ENCODE data around the gene SLC7A10. TPM values are rescaled to one million over a fixed set of nuclear protein-coding genes. Genes with fewer than 3 reads are reported as not detected.
"Not testable (repeated sequence)": the region's sequence is repeated elsewhere in the genome, so short reads cannot be mapped to it uniquely, and the experiment has no call there.

SLC7A10 gene
- total RNA-seq, 1 experiment from 2014 or later, result 1.1 TPM

- ATAC-seq (no peak), DNase-seq (ENCODE audit: low read depth, low spot score) (no peak)
- in situ Hi-C loops (cut with HindIII; ENCODE audit: low pct_unique_long_range_greater_than_20kb, low sequenced_read_pairs), result no loop called here
- H3K4me1 ChIP-seq (ENCODE audit: control insufficient read depth, insufficient read depth, low read length), result peaks cover 10% of the 10 kb centered on the region
- intact Hi-C loops (cut with micrococcal nuclease; ENCODE audit: unreplicated experiment), result no loop called here
- no TSS peak for BruUV-seq (replicated peaks)
- CTCF ChIA-PET, result interaction anchor here (1.8 kb wide), 1 partner anchor 17 kb away, joined by 5 read pairs; no protein-coding TSS in a partner anchor
- H3K4me3 ChIP-seq (ENCODE audit: low read depth in 2 of 2, low read length in 2 of 2), result no peak overlapping the region
- POLR2A ChIA-PET, result no interaction called here
- H3K27ac ChIP-seq (ENCODE audit: low read length), result no peak overlapping the region
- H3K36me3 ChIP-seq (ENCODE audit: control insufficient read depth, insufficient read depth, low read length), result no peaks in the 10 kb centered on the region
- TF ChIP-seq REST (IDR thresholded peaks at IDR 0.05; ENCODE audit: insufficient read depth in 1 of 2, low read depth in 2 of 2, low read length in 1 of 2), result no peak
- TF ChIP-seq, protein P1, sequence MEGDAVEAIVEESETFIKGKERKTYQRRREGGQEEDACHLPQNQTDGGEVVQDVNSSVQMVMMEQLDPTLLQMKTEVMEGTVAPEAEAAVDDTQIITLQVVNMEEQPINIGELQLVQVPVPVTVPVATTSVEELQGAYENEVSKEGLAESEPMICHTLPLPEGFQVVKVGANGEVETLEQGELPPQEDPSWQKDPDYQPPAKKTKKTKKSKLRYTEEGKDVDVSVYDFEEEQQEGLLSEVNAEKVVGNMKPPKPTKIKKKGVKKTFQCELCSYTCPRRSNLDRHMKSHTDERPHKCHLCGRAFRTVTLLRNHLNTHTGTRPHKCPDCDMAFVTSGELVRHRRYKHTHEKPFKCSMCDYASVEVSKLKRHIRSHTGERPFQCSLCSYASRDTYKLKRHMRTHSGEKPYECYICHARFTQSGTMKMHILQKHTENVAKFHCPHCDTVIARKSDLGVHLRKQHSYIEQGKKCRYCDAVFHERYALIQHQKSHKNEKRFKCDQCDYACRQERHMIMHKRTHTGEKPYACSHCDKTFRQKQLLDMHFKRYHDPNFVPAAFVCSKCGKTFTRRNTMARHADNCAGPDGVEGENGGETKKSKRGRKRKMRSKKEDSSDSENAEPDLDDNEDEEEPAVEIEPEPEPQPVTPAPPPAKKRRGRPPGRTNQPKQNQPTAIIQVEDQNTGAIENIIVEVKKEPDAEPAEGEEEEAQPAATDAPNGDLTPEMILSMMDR (IDR thresholded peaks at IDR 0.05), result no peak
- no peak for TF ChIP-seq SIN3A (IDR thresholded peaks at IDR 0.05; ENCODE audit: borderline replicate concordance, insufficient read depth, low read depth, low read length)
- TF ChIP-seq TCF7L2 (IDR thresholded peaks at IDR 0.05; ENCODE audit: low read depth, low read length), result no peak
- TF ChIP-seq POLR2AphosphoS5 (IDR thresholded peaks at IDR 0.05; ENCODE audit: low read depth, low read length), result no peak
- no peaks in the 10 kb centered on the region for H3K27me3 ChIP-seq (ENCODE audit: control insufficient read depth, insufficient read depth, low read length)
- no peaks in the 10 kb centered on the region; the same call in 1 of the 2 replicates for H3K9me3 ChIP-seq (ENCODE audit: control insufficient read depth, insufficient read depth, low read depth, low read length)
Measured at GRCh38 chr19:33167438-33167837, 58.2 kb downstream of the SLC7A10 start.

DNA sequence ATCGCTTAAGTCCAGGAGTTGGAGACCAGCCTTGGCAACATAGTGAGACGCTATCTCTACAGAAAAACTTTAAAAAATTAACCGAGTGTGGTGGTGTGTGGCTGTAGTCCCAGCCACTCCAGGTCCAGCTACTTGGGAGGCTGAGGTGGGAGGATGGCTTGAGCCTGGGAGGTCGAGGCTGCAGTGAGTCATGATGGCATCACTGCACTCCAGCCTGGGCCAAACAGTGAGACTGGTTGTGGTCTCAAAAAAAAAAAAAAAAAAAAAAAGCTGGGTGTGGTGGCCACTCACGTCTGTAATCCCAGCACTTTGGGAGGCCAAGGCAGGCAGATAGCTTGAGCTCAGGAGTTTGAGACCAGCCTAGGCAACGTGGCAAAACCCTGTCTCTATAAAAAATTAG is 59.6 kb downstream of the SLC7A10 start:
- DNase-seq (ENCODE audit: low read depth, low spot score); in situ Hi-C loops (cut with HindIII; ENCODE audit: low pct_unique_long_range_greater_than_20kb, low sequenced_read_pairs): not testable (repeated sequence)

DNA sequence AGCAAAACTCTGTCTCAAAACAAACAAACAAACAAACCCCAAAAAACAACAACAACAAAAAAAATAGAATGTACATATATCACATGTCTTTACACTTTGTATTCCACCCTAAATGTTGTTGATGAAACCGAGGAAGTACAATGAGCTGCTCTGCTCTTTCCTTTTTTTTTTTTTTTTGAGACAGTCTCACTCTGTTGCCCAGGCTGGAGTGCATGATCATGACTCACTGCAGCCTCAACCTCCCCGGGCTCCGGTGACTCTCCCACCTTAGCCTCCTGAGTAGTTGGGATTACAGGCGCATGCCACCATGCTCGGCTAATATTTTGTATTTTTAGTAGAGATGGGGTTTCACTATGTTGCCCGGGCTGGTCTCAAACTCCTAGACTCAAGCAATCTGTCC is 62.2 kb downstream of the SLC7A10 start:
- in situ Hi-C loops (cut with HindIII; ENCODE audit: low pct_unique_long_range_greater_than_20kb, low sequenced_read_pairs), result no loop called here
- CTCF ChIA-PET, result interaction anchor here (0.6 to 1.0 kb wide), 3 partner anchors 13 to 372 kb away, joined by 3 to 8 read pairs (median 5); no protein-coding TSS in a partner anchor

More for the DNA sequence above, 59.6 kb downstream of the SLC7A10 start:
- H3K4me3 ChIP-seq (ENCODE audit: low read depth in 2 of 2, low read length in 2 of 2); H3K4me1 ChIP-seq (ENCODE audit: control insufficient read depth, insufficient read depth, low read length); intact Hi-C loops (cut with micrococcal nuclease; ENCODE audit: unreplicated experiment); BruUV-seq (replicated peaks); H3K9me3 ChIP-seq (ENCODE audit: control insufficient read depth, insufficient read depth, low read depth, low read length); H3K36me3 ChIP-seq (ENCODE audit: control insufficient read depth, insufficient read depth, low read length); H3K27ac ChIP-seq (ENCODE audit: low read length); ATAC-seq; H3K27me3 ChIP-seq (ENCODE audit: control insufficient read depth, insufficient read depth, low read length): not testable (repeated sequence)
- ChIA-PET CTCF (interaction anchor here (0.6 to 1.8 kb wide), 2 partner anchors 11 to 18 kb away, joined by 3 to 5 read pairs; no protein-coding TSS in a partner anchor), POLR2A (interaction anchor here (0.5 to 0.6 kb wide), 2 partner anchors 9 to 608 kb away, joined by 3 to 5 read pairs; no protein-coding TSS in a partner anchor)

More for the DNA sequence above, 62.2 kb downstream of the SLC7A10 start:
- POLR2A ChIA-PET, result interaction anchor here (0.6 kb wide), 1 partner anchor 22 kb away, joined by 6 read pairs; no protein-coding TSS in a partner anchor
- no peaks in the 10 kb centered on the region for H3K4me1 ChIP-seq (ENCODE audit: control insufficient read depth, insufficient read depth, low read length)
- H3K4me3 ChIP-seq (ENCODE audit: low read depth in 2 of 2, low read length in 2 of 2), result no peak overlapping the region
- no peak for ATAC-seq
- H3K36me3 ChIP-seq (ENCODE audit: control insufficient read depth, insufficient read depth, low read length), result no peaks in the 10 kb centered on the region
- H3K27me3 ChIP-seq (ENCODE audit: control insufficient read depth, insufficient read depth, low read length), result no peaks in the 10 kb centered on the region
- no peak overlapping the region for H3K27ac ChIP-seq (ENCODE audit: low read length)
- intact Hi-C loops (cut with micrococcal nuclease; ENCODE audit: unreplicated experiment), result no loop called here
- BruUV-seq (replicated peaks), result no TSS peak
- DNase-seq (ENCODE audit: low read depth, low spot score), result no peak
- TF ChIP-seq SIN3A (IDR thresholded peaks at IDR 0.05; ENCODE audit: borderline replicate concordance, insufficient read depth, low read depth, low read length) (no peak), TCF7L2 (IDR thresholded peaks at IDR 0.05; ENCODE audit: low read depth, low read length) (no peak), REST (IDR thresholded peaks at IDR 0.05; ENCODE audit: insufficient read depth in 1 of 2, low read depth in 2 of 2, low read length in 1 of 2) (no peak), POLR2AphosphoS5 (IDR thresholded peaks at IDR 0.05; ENCODE audit: low read depth, low read length) (no peak)
- TF ChIP-seq, protein P1 (IDR thresholded peaks at IDR 0.05), result no peak
- no peaks in the 10 kb centered on the region; the same call in 1 of the 2 replicates for H3K9me3 ChIP-seq (ENCODE audit: control insufficient read depth, insufficient read depth, low read depth, low read length)

Measured in Panc1 (cell line).